Measurements from ENCODE around the gene GPATCH8.

DNA sequence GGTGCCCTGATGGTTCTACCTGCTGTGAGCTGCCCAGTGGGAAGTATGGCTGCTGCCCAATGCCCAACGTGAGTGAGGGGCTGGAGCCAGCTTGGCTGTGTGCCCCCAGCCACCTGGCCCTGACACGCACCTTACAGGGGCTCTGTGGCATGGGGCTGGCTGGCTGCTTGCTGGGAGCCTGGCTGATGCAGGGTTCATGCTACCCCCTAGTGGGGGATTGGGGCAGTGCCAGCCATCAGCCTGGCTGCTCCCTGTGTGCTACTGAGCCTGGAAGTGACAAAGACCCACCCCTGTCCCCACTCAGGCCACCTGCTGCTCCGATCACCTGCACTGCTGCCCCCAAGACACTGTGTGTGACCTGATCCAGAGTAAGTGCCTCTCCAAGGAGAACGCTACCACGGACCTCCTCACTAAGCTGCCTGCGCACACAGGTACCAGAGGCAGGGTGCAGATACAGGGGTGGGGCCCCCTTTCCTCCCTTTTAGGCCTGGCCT, 152.4 kb downstream of the GPATCH8 start:
- TF ChIP-seq, protein P1, sequence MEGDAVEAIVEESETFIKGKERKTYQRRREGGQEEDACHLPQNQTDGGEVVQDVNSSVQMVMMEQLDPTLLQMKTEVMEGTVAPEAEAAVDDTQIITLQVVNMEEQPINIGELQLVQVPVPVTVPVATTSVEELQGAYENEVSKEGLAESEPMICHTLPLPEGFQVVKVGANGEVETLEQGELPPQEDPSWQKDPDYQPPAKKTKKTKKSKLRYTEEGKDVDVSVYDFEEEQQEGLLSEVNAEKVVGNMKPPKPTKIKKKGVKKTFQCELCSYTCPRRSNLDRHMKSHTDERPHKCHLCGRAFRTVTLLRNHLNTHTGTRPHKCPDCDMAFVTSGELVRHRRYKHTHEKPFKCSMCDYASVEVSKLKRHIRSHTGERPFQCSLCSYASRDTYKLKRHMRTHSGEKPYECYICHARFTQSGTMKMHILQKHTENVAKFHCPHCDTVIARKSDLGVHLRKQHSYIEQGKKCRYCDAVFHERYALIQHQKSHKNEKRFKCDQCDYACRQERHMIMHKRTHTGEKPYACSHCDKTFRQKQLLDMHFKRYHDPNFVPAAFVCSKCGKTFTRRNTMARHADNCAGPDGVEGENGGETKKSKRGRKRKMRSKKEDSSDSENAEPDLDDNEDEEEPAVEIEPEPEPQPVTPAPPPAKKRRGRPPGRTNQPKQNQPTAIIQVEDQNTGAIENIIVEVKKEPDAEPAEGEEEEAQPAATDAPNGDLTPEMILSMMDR (conservative IDR thresholded peaks at IDR 0.05 in 1 of 2, IDR thresholded peaks at IDR 0.05 in 1 of 2; ENCODE audit: low read depth in 1 of 2, low read length in 2 of 2): peak; percentile 50 to 84
- TF ChIP-seq EZH2 (IDR thresholded peaks at IDR 0.05; ENCODE audit: low read length, missing control alignments): no peak

All from fibroblast of lung (primary cell).